ENCODE data around the gene AP5S1. TPM values are rescaled to one million over a fixed set of nuclear protein-coding genes. Genes with fewer than 3 reads are reported as not detected.
"Not testable (repeated sequence)": the region's sequence is repeated elsewhere in the genome, so short reads cannot be mapped to it uniquely, and the experiment has no call there.

The AP5S1 gene
- polyA plus RNA-seq, 2 donors = 4.6 to 7.9 TPM

GRCh38 chr20:3788685-3789155, 31.6 kb upstream of the AP5S1 start:
- Histone ChIP-seq H3K36me3 (ENCODE audit: control insufficient read depth in 2 of 2, insufficient read depth in 2 of 2, low read length in 1 of 2) (peaks cover 0 to 5% of the 10 kb centered on the region in 2 donors), H3K27ac (ENCODE audit: low read depth in 2 of 2, low read length in 1 of 2) (no peak overlapping the region), H3K9me3 (ENCODE audit: control insufficient read depth in 2 of 2, insufficient read depth in 1 of 2, low read depth in 1 of 2, low read length in 1 of 2) (no peaks in the 10 kb centered on the region), H3K4me3 (ENCODE audit: low read depth in 1 of 2, low read length in 2 of 2) (no peak overlapping the region), H3K4me1 (ENCODE audit: control insufficient read depth in 2 of 2, insufficient read depth in 2 of 2, low read length in 1 of 2) (peaks cover 14 to 24% of the 10 kb centered on the region in 2 donors), H3K27me3 (ENCODE audit: control insufficient read depth in 1 of 2, insufficient read depth in 2 of 2, low read length in 2 of 2) (no peaks in the 10 kb centered on the region)
- WGBS, 2 donors = 45 to 55% methylated on average over 4 of the region's 4 CpGs

GRCh38 chr20:3789201-3789600, 31.1 kb upstream of the AP5S1 start:
- not testable (repeated sequence) for H3K36me3 ChIP-seq (ENCODE audit: control insufficient read depth in 2 of 2, insufficient read depth in 2 of 2, low read length in 1 of 2); H3K4me3 ChIP-seq (ENCODE audit: low read depth in 1 of 2, low read length in 2 of 2); H3K9me3 ChIP-seq (ENCODE audit: control insufficient read depth in 2 of 2, insufficient read depth in 1 of 2, low read depth in 1 of 2, low read length in 1 of 2); H3K27ac ChIP-seq (ENCODE audit: low read depth in 2 of 2, low read length in 1 of 2); H3K27me3 ChIP-seq (ENCODE audit: control insufficient read depth in 1 of 2, insufficient read depth in 2 of 2, low read length in 2 of 2)
- H3K4me1 ChIP-seq (ENCODE audit: control insufficient read depth in 2 of 2, insufficient read depth in 2 of 2, low read length in 1 of 2) = peaks cover 9 to 19% of the 10 kb centered on the region in 2 donors
- 84 to 95% methylated on average over 4 of the region's 4 CpGs for WGBS, 2 donors

- WGBS, 2 donors = 67 to 83% methylated on average over 2 to 3 of the region's 3 CpGs
Observed at GRCh38 chr20:3794168-3794567, 26.2 kb upstream of the AP5S1 start.

GRCh38 chr20:3794701-3795420, 25.5 kb upstream of the AP5S1 start:
- Histone ChIP-seq H3K27me3 (ENCODE audit: control insufficient read depth in 1 of 2, insufficient read depth in 2 of 2, low read length in 2 of 2) (no peaks in the 10 kb centered on the region), H3K4me1 (ENCODE audit: control insufficient read depth in 2 of 2, insufficient read depth in 2 of 2, low read length in 1 of 2) (peaks cover 0 to 20% of the 10 kb centered on the region in 2 donors), H3K36me3 (ENCODE audit: control insufficient read depth in 2 of 2, insufficient read depth in 2 of 2, low read length in 1 of 2) (no peaks in the 10 kb centered on the region), H3K4me3 (ENCODE audit: low read depth in 1 of 2, low read length in 2 of 2) (peak overlapping the region in 1 of 2 donors; percentile 62), H3K27ac (ENCODE audit: low read depth in 2 of 2, low read length in 1 of 2) (peak overlapping the region; percentile 96 to 98), H3K9me3 (ENCODE audit: control insufficient read depth in 2 of 2, insufficient read depth in 1 of 2, low read depth in 1 of 2, low read length in 1 of 2) (no peaks in the 10 kb centered on the region)
- WGBS, 2 donors = 85% methylated on average over 25 of the region's 25 CpGs

More at GRCh38 chr20:3794168-3794567, 26.2 kb upstream of the AP5S1 start:
- H3K9me3 ChIP-seq (ENCODE audit: control insufficient read depth in 2 of 2, insufficient read depth in 1 of 2, low read depth in 1 of 2, low read length in 1 of 2); H3K36me3 ChIP-seq (ENCODE audit: control insufficient read depth in 2 of 2, insufficient read depth in 2 of 2, low read length in 1 of 2); H3K27ac ChIP-seq (ENCODE audit: low read depth in 2 of 2, low read length in 1 of 2); H3K27me3 ChIP-seq (ENCODE audit: control insufficient read depth in 1 of 2, insufficient read depth in 2 of 2, low read length in 2 of 2); H3K4me3 ChIP-seq (ENCODE audit: low read depth in 1 of 2, low read length in 2 of 2): not testable (repeated sequence)
- peaks cover 0 to 14% of the 10 kb centered on the region in 2 donors for H3K4me1 ChIP-seq (ENCODE audit: control insufficient read depth in 2 of 2, insufficient read depth in 2 of 2, low read length in 1 of 2)

- 1% methylated on average over 61 to 68 of the region's 69 CpGs for WGBS, 2 donors
Observed at GRCh38 chr20:3795511-3796468, 24.6 kb upstream of the AP5S1 start, which contains the start of gene CDC25B. TSS of gene CDC25B (plus strand) at chr20:3796310. CDS start at chr20:3796532, 222 bp downstream.

GRCh38 chr20:3796477-3797225, 23.7 kb upstream of the AP5S1 start:
- peak overlapping the region; percentile 62 to 96 for H3K27ac ChIP-seq (ENCODE audit: low read depth in 2 of 2, low read length in 1 of 2)
- H3K4me1 ChIP-seq (ENCODE audit: control insufficient read depth in 2 of 2, insufficient read depth in 2 of 2, low read length in 1 of 2) = peaks cover 0 to 20% of the 10 kb centered on the region in 2 donors
- H3K9me3 ChIP-seq (ENCODE audit: control insufficient read depth in 2 of 2, insufficient read depth in 1 of 2, low read depth in 1 of 2, low read length in 1 of 2) = no peaks in the 10 kb centered on the region
- WGBS, 2 donors = 8 to 10% methylated on average over 33 of the region's 33 CpGs
- peak overlapping the region; percentile 62 to 63 for H3K4me3 ChIP-seq (ENCODE audit: low read depth in 1 of 2, low read length in 2 of 2)
- H3K27me3 ChIP-seq (ENCODE audit: control insufficient read depth in 1 of 2, insufficient read depth in 2 of 2, low read length in 2 of 2) = no peaks in the 10 kb centered on the region
- peaks cover 0 to 11% of the 10 kb centered on the region in 2 donors for H3K36me3 ChIP-seq (ENCODE audit: control insufficient read depth in 2 of 2, insufficient read depth in 2 of 2, low read length in 1 of 2)

More at GRCh38 chr20:3795511-3796468, 24.6 kb upstream of the AP5S1 start, which contains the start of gene CDC25B:
- H3K27ac ChIP-seq (ENCODE audit: low read depth in 2 of 2, low read length in 1 of 2) = peak within 1 kb of the TSS; percentile 96 to 98
- H3K4me3 ChIP-seq (ENCODE audit: low read depth in 1 of 2, low read length in 2 of 2) = peak within 1 kb of the TSS; percentile 62 to 63
- H3K36me3 ChIP-seq (ENCODE audit: control insufficient read depth in 2 of 2, insufficient read depth in 2 of 2, low read length in 1 of 2) = peaks cover 0 to 2% of the 10 kb centered on the region in 2 donors
- peaks cover 0 to 20% of the 10 kb centered on the region in 2 donors for H3K4me1 ChIP-seq (ENCODE audit: control insufficient read depth in 2 of 2, insufficient read depth in 2 of 2, low read length in 1 of 2)
- H3K9me3 ChIP-seq (ENCODE audit: control insufficient read depth in 2 of 2, insufficient read depth in 1 of 2, low read depth in 1 of 2, low read length in 1 of 2) = no peaks in the 10 kb centered on the region
- H3K27me3 ChIP-seq (ENCODE audit: control insufficient read depth in 1 of 2, insufficient read depth in 2 of 2, low read length in 2 of 2) = no peaks in the 10 kb centered on the region

GRCh38 chr20:3797226-3797545, 23.2 kb upstream of the AP5S1 start:
- Histone ChIP-seq H3K27me3 (ENCODE audit: control insufficient read depth in 1 of 2, insufficient read depth in 2 of 2, low read length in 2 of 2) (no peaks in the 10 kb centered on the region), H3K36me3 (ENCODE audit: control insufficient read depth in 2 of 2, insufficient read depth in 2 of 2, low read length in 1 of 2) (peaks cover 2 to 16% of the 10 kb centered on the region in 2 donors), H3K4me1 (ENCODE audit: control insufficient read depth in 2 of 2, insufficient read depth in 2 of 2, low read length in 1 of 2) (peaks cover 0 to 23% of the 10 kb centered on the region in 2 donors), H3K9me3 (ENCODE audit: control insufficient read depth in 2 of 2, insufficient read depth in 1 of 2, low read depth in 1 of 2, low read length in 1 of 2) (no peaks in the 10 kb centered on the region), H3K4me3 (ENCODE audit: low read depth in 1 of 2, low read length in 2 of 2) (peak overlapping the region; percentile 62 to 63), H3K27ac (ENCODE audit: low read depth in 2 of 2, low read length in 1 of 2) (peak overlapping the region; percentile 45 to 58)
- WGBS, 2 donors = 57 to 70% methylated on average over 5 of the region's 5 CpGs

- no peaks in the 10 kb centered on the region for H3K9me3 ChIP-seq (ENCODE audit: control insufficient read depth in 2 of 2, insufficient read depth in 1 of 2, low read depth in 1 of 2, low read length in 1 of 2)
Observed at GRCh38 chr20:3797592-3798372, 22.6 kb upstream of the AP5S1 start.

More at GRCh38 chr20:3797592-3798372, 22.6 kb upstream of the AP5S1 start:
- H3K27ac ChIP-seq (ENCODE audit: low read depth in 2 of 2, low read length in 1 of 2) = peak overlapping the region; percentile 45 to 58
- H3K36me3 ChIP-seq (ENCODE audit: control insufficient read depth in 2 of 2, insufficient read depth in 2 of 2, low read length in 1 of 2) = peaks cover 6 to 19% of the 10 kb centered on the region in 2 donors
- H3K4me3 ChIP-seq (ENCODE audit: low read depth in 1 of 2, low read length in 2 of 2) = peak overlapping the region; percentile 62 to 63
- H3K27me3 ChIP-seq (ENCODE audit: control insufficient read depth in 1 of 2, insufficient read depth in 2 of 2, low read length in 2 of 2) = no peaks in the 10 kb centered on the region
- H3K4me1 ChIP-seq (ENCODE audit: control insufficient read depth in 2 of 2, insufficient read depth in 2 of 2, low read length in 1 of 2) = peaks cover 0 to 23% of the 10 kb centered on the region in 2 donors
- WGBS, 2 donors = 46 to 54% methylated on average over 19 of the region's 19 CpGs

Measured in esophagus (tissue), 2 donors.